Osteoblast (primary cell): Measurements from ENCODE around the gene FTO. TPM values are rescaled to one million over a fixed set of nuclear protein-coding genes. Genes with fewer than 3 reads are reported as not detected.

Experiments
- DNase-seq: peaks from one replicate; pipeline ENCODE4 v3.0.0; 2011; ENCODE audit warnings: low spot score, mixed read lengths; ENCODE audit not compliant: insufficient read length; ENCODE audit errors: missing footprints
- H2AFZ ChIP-seq: 2 replicates; pipeline ENCODE4 v1.6.0; 2011; ENCODE audit warnings: mild to moderate bottlenecking, low read length
- H3K27ac ChIP-seq: 2 replicates; pipeline ENCODE4 v1.5.1; 2011; ENCODE audit warnings: mild to moderate bottlenecking, low read depth, low read length, moderate library complexity
- H3K27me3 ChIP-seq: 2 replicates; pipeline ENCODE4 v1.6.0; 2012; ENCODE audit warnings: mild to moderate bottlenecking, control low read depth, inconsistent platforms, low read length, moderate library complexity; ENCODE audit not compliant: insufficient read depth
- H3K36me3 ChIP-seq: 2 replicates; pipeline ENCODE4 v1.5.1; 2011; ENCODE audit warnings: mild to moderate bottlenecking, low read length, control low read depth, moderate library complexity; ENCODE audit not compliant: insufficient read depth
- H3K4me1 ChIP-seq: 2 replicates; pipeline ENCODE4 v1.5.1; 2011; ENCODE audit warnings: mild to moderate bottlenecking, low read length, control low read depth, moderate library complexity; ENCODE audit not compliant: insufficient read depth
- H3K4me2 ChIP-seq: 2 replicates; pipeline ENCODE4 v1.6.0; 2011; ENCODE audit warnings: mild to moderate bottlenecking, low read length; ENCODE audit not compliant: insufficient read depth
- H3K4me3 ChIP-seq: fragments of 200-600 bp; sonication (generic); 3 replicates; pipeline ENCODE4 v1.5.1; 2012; ENCODE audit warnings: mild to moderate bottlenecking, low read length, inconsistent platforms; ENCODE audit not compliant: insufficient read depth
- H3K79me2 ChIP-seq: 2 replicates; pipeline ENCODE4 v1.6.0; 2012; ENCODE audit warnings: mild to moderate bottlenecking, low read length, control low read depth, inconsistent platforms; ENCODE audit not compliant: insufficient read depth
- H3K9me3 ChIP-seq: 2 replicates; pipeline ENCODE4 v1.5.1; 2011; ENCODE audit warnings: low read depth, low read length, control low read depth
- H4K20me1 ChIP-seq: 2 replicates; pipeline ENCODE4 v1.6.0; 2012; ENCODE audit warnings: mild to moderate bottlenecking, low read length, control low read depth; ENCODE audit not compliant: insufficient read depth
- CTCF ChIP-seq: IDR thresholded peaks from 2 replicates; pipeline ENCODE4 v1.5.1; 2011; ENCODE audit warnings: mild to moderate bottlenecking, low read depth, low read length, moderate library complexity; ENCODE audit errors: extremely low read depth
- total RNA-seq: library from RNA; depleted of rRNA; stranded (reverse); fragments of >200 nt; gene quantifications from 2 replicates; pipeline ENCODE4 v1.2.3, GENCODE V29; 2012

FTO gene
- total RNA-seq, 1 donor: 152 TPM

GRCh38 chr16:54106057-54106456 is 402.1 kb downstream of the FTO start:
- H3K36me3 ChIP-seq: no peaks in the 10 kb centered on the region
- H3K4me1 ChIP-seq: no peaks in the 10 kb centered on the region
- H2AFZ ChIP-seq: no peak overlapping the region
- no peak overlapping the region for H3K4me2 ChIP-seq
- H3K27me3 ChIP-seq: no peaks in the 10 kb centered on the region
- no peak overlapping the region for H3K27ac ChIP-seq
- H4K20me1 ChIP-seq: peaks cover 4% of the 10 kb centered on the region
- H3K4me3 ChIP-seq: no peak overlapping the region
- no peaks in the 10 kb centered on the region for H3K79me2 ChIP-seq
- no peaks in the 10 kb centered on the region for H3K9me3 ChIP-seq
- no peak for DNase-seq
- no peak for TF ChIP-seq CTCF

- H3K9me3 ChIP-seq: no peaks in the 10 kb centered on the region
- no peak for TF ChIP-seq CTCF
- H3K27ac ChIP-seq: no peak overlapping the region
- DNase-seq: no peak
- H3K79me2 ChIP-seq: no peaks in the 10 kb centered on the region
- H3K27me3 ChIP-seq: no peaks in the 10 kb centered on the region
- no peaks in the 10 kb centered on the region for H3K4me1 ChIP-seq
- H2AFZ ChIP-seq: no peak overlapping the region
- no peaks in the 10 kb centered on the region for H3K36me3 ChIP-seq
- H3K4me2 ChIP-seq: no peak overlapping the region
- H4K20me1 ChIP-seq: peaks cover 4% of the 10 kb centered on the region
- no peak overlapping the region for H3K4me3 ChIP-seq
Observed at GRCh38 chr16:54107583-54108202, 403.7 kb downstream of the FTO start.

- no peak for DNase-seq
- H4K20me1 ChIP-seq: no peaks in the 10 kb centered on the region
- no peak overlapping the region for H3K4me2 ChIP-seq
- H3K36me3 ChIP-seq: no peaks in the 10 kb centered on the region
- H3K27me3 ChIP-seq: no peaks in the 10 kb centered on the region
- no peak for TF ChIP-seq CTCF
- no peak overlapping the region for H2AFZ ChIP-seq
- no peaks in the 10 kb centered on the region for H3K79me2 ChIP-seq
- H3K27ac ChIP-seq: no peak overlapping the region
- H3K4me1 ChIP-seq: no peaks in the 10 kb centered on the region
- H3K4me3 ChIP-seq: no peak overlapping the region
- H3K9me3 ChIP-seq: no peaks in the 10 kb centered on the region
Observed at GRCh38 chr16:54110016-54110981, 406.3 kb downstream of the FTO start.

GRCh38 chr16:54112451-54113206 is 408.7 kb downstream of the FTO start:
- H3K27ac ChIP-seq: no peak overlapping the region
- DNase-seq: no peak
- no peak overlapping the region for H3K4me3 ChIP-seq
- no peaks in the 10 kb centered on the region for H3K27me3 ChIP-seq
- H4K20me1 ChIP-seq: no peaks in the 10 kb centered on the region
- TF ChIP-seq CTCF: no peak
- no peaks in the 10 kb centered on the region for H3K4me1 ChIP-seq
- no peaks in the 10 kb centered on the region for H3K36me3 ChIP-seq
- no peak overlapping the region for H3K4me2 ChIP-seq
- H2AFZ ChIP-seq: no peak overlapping the region
- no peaks in the 10 kb centered on the region for H3K9me3 ChIP-seq
- no peaks in the 10 kb centered on the region for H3K79me2 ChIP-seq
